Measurements from ENCODE around the gene ULK4.
"Not testable (repeated sequence)": the region's sequence is repeated elsewhere in the genome, so short reads cannot be mapped to it uniquely, and the experiment has no call there.

ULK4 gene

GRCh38 chr3:41956574-41956973 is 5.3 kb downstream of the ULK4 start:
- no peak for DNase-seq

- no peak for DNase-seq
Measured at GRCh38 chr3:41955192-41955591, 6.7 kb downstream of the ULK4 start.

- no peak for DNase-seq
Measured at GRCh38 chr3:41943311-41943843, 18.5 kb downstream of the ULK4 start.

- no peak for DNase-seq
Measured at GRCh38 chr3:41940393-41940792, 21.5 kb downstream of the ULK4 start.

GRCh38 chr3:41936384-41936783 is 25.5 kb downstream of the ULK4 start:
- DNase-seq, result no peak

GRCh38 chr3:41933154-41933676 is 28.7 kb downstream of the ULK4 start:
- DNase-seq, result no peak

- no peak for DNase-seq
Measured at GRCh38 chr3:41932464-41932863, 29.4 kb downstream of the ULK4 start.

- DNase-seq, result no peak
Measured at GRCh38 chr3:41920406-41920965, 41.4 kb downstream of the ULK4 start.

- no peak for DNase-seq
Measured at GRCh38 chr3:41915353-41915752, 46.5 kb downstream of the ULK4 start.

- DNase-seq, result no peak
Measured at GRCh38 chr3:41912280-41912679, 49.6 kb downstream of the ULK4 start.

GRCh38 chr3:41907330-41908073 is 54.4 kb downstream of the ULK4 start:
- DNase-seq, result no peak

GRCh38 chr3:41900265-41900664 is 61.6 kb downstream of the ULK4 start:
- DNase-seq, result no peak

GRCh38 chr3:41898631-41899030 is 63.3 kb downstream of the ULK4 start:
- no peak for DNase-seq

GRCh38 chr3:41893977-41894376 is 67.9 kb downstream of the ULK4 start:
- no peak for DNase-seq

- no peak for DNase-seq
Measured at GRCh38 chr3:41888368-41889076, 73.4 kb downstream of the ULK4 start.

- no peak for DNase-seq
Measured at GRCh38 chr3:41882956-41883355, 78.9 kb downstream of the ULK4 start.

- no peak for DNase-seq
Measured at GRCh38 chr3:41881233-41881821, 80.6 kb downstream of the ULK4 start.

- DNase-seq, result no peak
Measured at GRCh38 chr3:41880387-41880786, 81.5 kb downstream of the ULK4 start.

GRCh38 chr3:41877741-41878140 is 84.2 kb downstream of the ULK4 start:
- not testable (repeated sequence) for DNase-seq

- DNase-seq, result no peak
Measured at GRCh38 chr3:41874022-41874421, 87.9 kb downstream of the ULK4 start.

GRCh38 chr3:41872157-41872556 is 89.7 kb downstream of the ULK4 start:
- no peak for DNase-seq

- no peak for DNase-seq
Measured at GRCh38 chr3:41867533-41867932, 94.4 kb downstream of the ULK4 start.

GRCh38 chr3:41866298-41866697 is 95.6 kb downstream of the ULK4 start:
- no peak for DNase-seq
